Omental fat pad (tissue), 4 donors: ENCODE results near the gene ZNF618. TPM values are rescaled to one million over a fixed set of nuclear protein-coding genes. Genes with fewer than 3 reads are reported as not detected.

ENCODE experiments used
- ATAC-seq: fragments of 150-250 bp; one replicate; pipeline ENCODE4 v1.9.1; 2016; ENCODE audit warnings: mild to moderate bottlenecking, moderate library complexity; ENCODE audit not compliant: low FRiP score
- DNase-seq: peaks from one replicate; pipeline ENCODE4 v3.0.0-alpha.2; 2019; ENCODE audit warnings: low spot score
- CTCF ChIP-seq, 3 donors: fragments of 450-650 bp; IDR thresholded peaks; one replicate each; pipeline ENCODE4 v1.5.1; 2016 to 2017; ENCODE audit warnings: antibody characterized with exemption in 3 of 3, mild to moderate bottlenecking in 3 of 3, moderate library complexity in 2 of 3
- total RNA-seq, 4 donors: library from RNA; depleted of rRNA; stranded (reverse); fragments of >200 nt; gene quantifications; one replicate each; pipeline ENCODE4 v1.1.0, GENCODE V29; 2016

ZNF618 gene
- total RNA-seq, 4 donors from 2014 or later: 2.2 to 8.8 (median 5.9) TPM

- ATAC-seq (no peak), DNase-seq (no peak)
- no peak for TF ChIP-seq CTCF (IDR thresholded peaks at IDR 0.05)
These were observed 103.4 kb downstream of the ZNF618 start for GRCh38 chr9:113979343-113980127.

DNA sequence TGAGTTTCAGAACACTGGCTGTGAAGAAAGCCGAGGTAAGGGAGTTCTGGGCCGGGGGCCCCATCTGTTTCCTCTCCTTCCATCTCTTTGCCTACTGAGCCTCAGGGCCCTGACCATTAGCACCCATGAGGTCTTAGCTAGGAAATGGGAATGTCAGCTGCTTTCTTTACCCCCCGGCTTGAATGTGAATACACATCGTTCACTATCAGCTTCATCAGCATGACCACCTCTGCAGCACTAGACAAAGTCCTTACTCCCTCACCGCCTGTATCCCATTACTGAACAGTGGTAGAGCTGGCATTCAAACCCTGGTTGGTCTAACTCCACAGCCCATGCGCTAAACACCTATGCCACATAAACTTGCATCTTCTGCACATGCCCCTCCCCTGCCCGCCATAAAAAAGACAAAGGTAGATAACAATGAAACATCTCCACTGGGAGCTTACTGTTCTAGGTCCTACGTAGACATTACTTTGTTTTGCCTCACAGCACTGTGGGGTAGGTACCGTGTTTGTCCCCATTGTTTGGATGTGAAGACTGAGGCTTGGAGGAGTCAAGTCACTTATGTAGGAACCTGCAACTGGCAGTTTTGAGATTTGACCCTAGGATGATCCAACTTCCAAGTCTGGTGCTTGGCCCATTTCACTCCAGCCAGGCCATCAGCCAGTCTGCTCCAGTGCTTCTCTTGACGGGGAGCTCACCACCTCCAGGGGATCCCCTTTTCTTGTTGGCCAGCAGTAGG lies 108.7 kb downstream of the ZNF618 start:
- DNase-seq (no peak), ATAC-seq (no peak)
- no peak for TF ChIP-seq CTCF (IDR thresholded peaks at IDR 0.05)

GRCh38 chr9:113985968-113986585 lies 110.0 kb downstream of the ZNF618 start:
- TF ChIP-seq CTCF (IDR thresholded peaks at IDR 0.05): no peak
- DNase-seq (no peak), ATAC-seq (no peak)

GRCh38 chr9:113986931-113987330 lies 110.8 kb downstream of the ZNF618 start:
- no peak for TF ChIP-seq CTCF (IDR thresholded peaks at IDR 0.05)
- no peak for DNase-seq
- ATAC-seq: no peak

- no peak for ATAC-seq
- no peak for TF ChIP-seq CTCF (IDR thresholded peaks at IDR 0.05)
- DNase-seq: no peak
These were observed 111.4 kb downstream of the ZNF618 start for GRCh38 chr9:113987526-113987925.

GRCh38 chr9:113988385-113989016 lies 112.4 kb downstream of the ZNF618 start:
- no peak for TF ChIP-seq CTCF (IDR thresholded peaks at IDR 0.05)
- DNase-seq: peak; percentile 14
- ATAC-seq: no peak
